GM12875 (cell line): ENCODE results near the gene CRADD.

Source experiments
- H3K4me3 ChIP-seq: one replicate; pipeline ENCODE4 v1.5.1; 2011; ENCODE audit warnings: low read depth, low read length, control low read depth
- TF ChIP-seq, protein P1 (sequence below): IDR thresholded peaks from 2 replicates; pipeline ENCODE4 v1.5.1; 2011; ENCODE audit warnings: low read depth, mild to moderate bottlenecking, control low read depth, inconsistent platforms, low read length, moderate library complexity, borderline replicate concordance; ENCODE audit not compliant: insufficient read depth

CRADD gene

DNA sequence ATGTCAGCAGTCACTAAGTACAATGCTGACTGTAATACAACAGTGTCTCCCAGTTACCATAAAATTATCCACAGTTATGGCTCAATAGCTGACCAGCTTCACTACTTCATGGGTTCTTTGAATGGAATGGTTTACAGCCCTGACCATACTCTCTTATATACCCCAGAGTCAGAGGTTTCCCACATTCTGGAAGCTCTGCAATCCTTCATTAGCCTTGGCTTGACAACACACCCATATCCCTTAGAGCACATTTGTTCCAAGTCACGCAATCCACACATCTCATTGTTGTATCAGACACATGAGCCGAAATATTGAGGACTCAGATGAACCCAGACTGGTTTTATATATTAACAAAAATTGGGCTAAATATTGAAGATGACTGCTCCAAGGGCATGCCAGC is 261.8 kb downstream of the CRADD start:
- TF ChIP-seq, protein P1, sequence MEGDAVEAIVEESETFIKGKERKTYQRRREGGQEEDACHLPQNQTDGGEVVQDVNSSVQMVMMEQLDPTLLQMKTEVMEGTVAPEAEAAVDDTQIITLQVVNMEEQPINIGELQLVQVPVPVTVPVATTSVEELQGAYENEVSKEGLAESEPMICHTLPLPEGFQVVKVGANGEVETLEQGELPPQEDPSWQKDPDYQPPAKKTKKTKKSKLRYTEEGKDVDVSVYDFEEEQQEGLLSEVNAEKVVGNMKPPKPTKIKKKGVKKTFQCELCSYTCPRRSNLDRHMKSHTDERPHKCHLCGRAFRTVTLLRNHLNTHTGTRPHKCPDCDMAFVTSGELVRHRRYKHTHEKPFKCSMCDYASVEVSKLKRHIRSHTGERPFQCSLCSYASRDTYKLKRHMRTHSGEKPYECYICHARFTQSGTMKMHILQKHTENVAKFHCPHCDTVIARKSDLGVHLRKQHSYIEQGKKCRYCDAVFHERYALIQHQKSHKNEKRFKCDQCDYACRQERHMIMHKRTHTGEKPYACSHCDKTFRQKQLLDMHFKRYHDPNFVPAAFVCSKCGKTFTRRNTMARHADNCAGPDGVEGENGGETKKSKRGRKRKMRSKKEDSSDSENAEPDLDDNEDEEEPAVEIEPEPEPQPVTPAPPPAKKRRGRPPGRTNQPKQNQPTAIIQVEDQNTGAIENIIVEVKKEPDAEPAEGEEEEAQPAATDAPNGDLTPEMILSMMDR = no peak
- H3K4me3 ChIP-seq = no peak overlapping the region

- TF ChIP-seq, protein P1 = no peak
- H3K4me3 ChIP-seq = no peak overlapping the region
Observed at GRCh38 chr12:93939641-93940325, 262.6 kb downstream of the CRADD start.

- TF ChIP-seq, protein P1 = no peak
Observed at GRCh38 chr12:93943780-93944179, 266.6 kb downstream of the CRADD start.

DNA sequence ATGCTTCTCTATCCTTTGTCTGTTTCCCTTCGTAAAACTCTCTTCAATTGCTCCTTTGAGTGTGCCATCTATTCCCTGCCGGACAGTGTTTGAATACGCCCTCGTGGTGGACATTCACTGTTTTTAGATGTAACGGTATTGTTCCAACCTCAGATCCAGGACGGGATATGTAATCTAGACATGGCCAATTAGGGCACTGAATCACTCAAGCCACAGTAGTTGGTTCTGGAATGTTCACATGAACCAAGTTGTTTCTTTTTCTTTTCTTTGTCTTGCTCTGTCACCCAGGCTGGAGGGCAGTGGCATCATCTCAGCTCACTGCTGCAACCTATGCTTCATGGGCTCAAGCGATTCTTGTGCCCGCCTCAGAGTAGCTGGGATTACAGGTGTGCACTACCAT is 267.0 kb downstream of the CRADD start:
- TF ChIP-seq, protein P1 = no peak
- no peak overlapping the region for H3K4me3 ChIP-seq

More at GRCh38 chr12:93943780-93944179, 266.6 kb downstream of the CRADD start:
- no peak overlapping the region for H3K4me3 ChIP-seq
